Skeletal muscle satellite cell (primary cell): ENCODE data around the gene STIM2.

ENCODE experiments used
- H3K27me3 ChIP-seq: 2 replicates; pipeline ENCODE4 v1.7.0; 2013; ENCODE audit warnings: low read length; ENCODE audit not compliant: control insufficient read depth, insufficient read depth
- H3K36me3 ChIP-seq: 2 replicates; pipeline ENCODE4 v1.7.0; 2013; ENCODE audit warnings: mild to moderate bottlenecking, control low read depth, low read length; ENCODE audit not compliant: insufficient read depth
- H3K4me1 ChIP-seq: 2 replicates; pipeline ENCODE4 v1.7.0; 2013; ENCODE audit warnings: low read length; ENCODE audit not compliant: control insufficient read depth, insufficient read depth
- H3K4me2 ChIP-seq: 2 replicates; pipeline ENCODE4 v1.7.0; 2013; ENCODE audit warnings: mild to moderate bottlenecking, low read length
- H3K4me3 ChIP-seq: 2 replicates; pipeline ENCODE4 v1.7.0; 2013; ENCODE audit warnings: low read length
- H3K9ac ChIP-seq: 2 replicates; pipeline ENCODE4 v1.7.0; 2013; ENCODE audit warnings: mild to moderate bottlenecking, low read depth, low read length, moderate library complexity
- H3K9me3 ChIP-seq: replicated peaks from 2 replicates; pipeline ENCODE4 v1.7.0; 2013; ENCODE audit warnings: mild to moderate bottlenecking, control low read depth, low read length

Gene STIM2

GRCh38 chr4:26839016-26839415 is 21.6 kb upstream of the STIM2 start:
- Histone ChIP-seq H3K4me2 (no peak overlapping the region), H3K9me3 (no peaks in the 10 kb centered on the region), H3K4me1 (peaks cover 3% of the 10 kb centered on the region), H3K27me3 (no peaks in the 10 kb centered on the region), H3K4me3 (no peak overlapping the region), H3K9ac (no peak overlapping the region), H3K36me3 (no peaks in the 10 kb centered on the region)

GRCh38 chr4:26839534-26839951 is 21.1 kb upstream of the STIM2 start:
- Histone ChIP-seq H3K27me3 (no peaks in the 10 kb centered on the region), H3K36me3 (no peaks in the 10 kb centered on the region), H3K9ac (no peak overlapping the region), H3K4me1 (peaks cover 3% of the 10 kb centered on the region), H3K4me2 (no peak overlapping the region), H3K4me3 (no peak overlapping the region), H3K9me3 (no peaks in the 10 kb centered on the region)

GRCh38 chr4:26840786-26841185 is 19.9 kb upstream of the STIM2 start:
- Histone ChIP-seq H3K4me2 (no peak overlapping the region), H3K4me3 (no peak overlapping the region), H3K4me1 (peaks cover 3% of the 10 kb centered on the region), H3K9me3 (no peaks in the 10 kb centered on the region), H3K9ac (no peak overlapping the region), H3K27me3 (no peaks in the 10 kb centered on the region), H3K36me3 (no peaks in the 10 kb centered on the region)

GRCh38 chr4:26842911-26843310 is 17.7 kb upstream of the STIM2 start:
- Histone ChIP-seq H3K36me3 (no peaks in the 10 kb centered on the region), H3K27me3 (no peaks in the 10 kb centered on the region), H3K9me3 (no peaks in the 10 kb centered on the region), H3K4me3 (no peak overlapping the region), H3K9ac (no peak overlapping the region), H3K4me1 (peaks cover 3% of the 10 kb centered on the region), H3K4me2 (no peak overlapping the region)

- Histone ChIP-seq H3K9me3 (no peaks in the 10 kb centered on the region), H3K4me2 (no peak overlapping the region), H3K4me1 (no peaks in the 10 kb centered on the region), H3K27me3 (no peaks in the 10 kb centered on the region), H3K9ac (no peak overlapping the region), H3K4me3 (no peak overlapping the region), H3K36me3 (no peaks in the 10 kb centered on the region)
Observed at GRCh38 chr4:26850528-26850927, 10.1 kb upstream of the STIM2 start.

GRCh38 chr4:26851129-26851528 is 9.5 kb upstream of the STIM2 start:
- no peaks in the 10 kb centered on the region for H3K36me3 ChIP-seq
- no peaks in the 10 kb centered on the region for H3K27me3 ChIP-seq
- H3K4me1 ChIP-seq, result no peaks in the 10 kb centered on the region
- H3K9me3 ChIP-seq, result no peaks in the 10 kb centered on the region
- no peak overlapping the region for H3K9ac ChIP-seq
- no peak overlapping the region for H3K4me2 ChIP-seq
- H3K4me3 ChIP-seq, result no peak overlapping the region

- no peak overlapping the region for H3K4me3 ChIP-seq
- no peaks in the 10 kb centered on the region for H3K36me3 ChIP-seq
- H3K27me3 ChIP-seq, result no peaks in the 10 kb centered on the region
- H3K9ac ChIP-seq, result no peak overlapping the region
- no peaks in the 10 kb centered on the region for H3K9me3 ChIP-seq
- H3K4me2 ChIP-seq, result no peak overlapping the region
- peaks cover 24% of the 10 kb centered on the region for H3K4me1 ChIP-seq
Observed at GRCh38 chr4:26854701-26855100, 5.9 kb upstream of the STIM2 start.

- H3K9ac ChIP-seq, result peak overlapping the region; percentile 78
- H3K36me3 ChIP-seq, result no peaks in the 10 kb centered on the region
- H3K9me3 ChIP-seq, result no peaks in the 10 kb centered on the region
- H3K4me2 ChIP-seq, result peak overlapping the region; percentile 99
- H3K27me3 ChIP-seq, result no peaks in the 10 kb centered on the region
- peak overlapping the region; percentile 97 for H3K4me3 ChIP-seq
- H3K4me1 ChIP-seq, result peaks cover 28% of the 10 kb centered on the region
Observed at GRCh38 chr4:26856906-26857277, 3.7 kb upstream of the STIM2 start.

- peak overlapping the region; percentile 99 for H3K4me2 ChIP-seq
- no peaks in the 10 kb centered on the region for H3K9me3 ChIP-seq
- no peaks in the 10 kb centered on the region for H3K36me3 ChIP-seq
- H3K9ac ChIP-seq, result peak overlapping the region; percentile 78
- peaks cover 28% of the 10 kb centered on the region for H3K4me1 ChIP-seq
- H3K27me3 ChIP-seq, result no peaks in the 10 kb centered on the region
- peak overlapping the region; percentile 97 for H3K4me3 ChIP-seq
Observed at GRCh38 chr4:26857278-26858034, 3.2 kb upstream of the STIM2 start.

- peak overlapping the region; percentile 97 for H3K4me3 ChIP-seq
- peak overlapping the region; percentile 78 for H3K9ac ChIP-seq
- peak overlapping the region; percentile 99 for H3K4me2 ChIP-seq
- peaks cover 28% of the 10 kb centered on the region for H3K4me1 ChIP-seq
- no peaks in the 10 kb centered on the region for H3K36me3 ChIP-seq
- no peaks in the 10 kb centered on the region for H3K9me3 ChIP-seq
- no peaks in the 10 kb centered on the region for H3K27me3 ChIP-seq
Observed at GRCh38 chr4:26858035-26858918, 2.4 kb upstream of the STIM2 start.

GRCh38 chr4:26858947-26859401 is 1.7 kb upstream of the STIM2 start:
- no peaks in the 10 kb centered on the region for H3K36me3 ChIP-seq
- no peaks in the 10 kb centered on the region for H3K9me3 ChIP-seq
- H3K27me3 ChIP-seq, result no peaks in the 10 kb centered on the region
- H3K4me1 ChIP-seq, result peaks cover 28% of the 10 kb centered on the region
- peak overlapping the region; percentile 97 for H3K4me3 ChIP-seq
- peak overlapping the region; percentile 99 for H3K4me2 ChIP-seq
- H3K9ac ChIP-seq, result peak overlapping the region; percentile 78
